ENCODE data around the gene GALM. TPM values are rescaled to one million over a fixed set of nuclear protein-coding genes. Genes with fewer than 3 reads are reported as not detected.

Gene GALM
- polyA plus RNA-seq, 3 donors: 3.0 to 3.6 (median 3.1) TPM

DNA sequence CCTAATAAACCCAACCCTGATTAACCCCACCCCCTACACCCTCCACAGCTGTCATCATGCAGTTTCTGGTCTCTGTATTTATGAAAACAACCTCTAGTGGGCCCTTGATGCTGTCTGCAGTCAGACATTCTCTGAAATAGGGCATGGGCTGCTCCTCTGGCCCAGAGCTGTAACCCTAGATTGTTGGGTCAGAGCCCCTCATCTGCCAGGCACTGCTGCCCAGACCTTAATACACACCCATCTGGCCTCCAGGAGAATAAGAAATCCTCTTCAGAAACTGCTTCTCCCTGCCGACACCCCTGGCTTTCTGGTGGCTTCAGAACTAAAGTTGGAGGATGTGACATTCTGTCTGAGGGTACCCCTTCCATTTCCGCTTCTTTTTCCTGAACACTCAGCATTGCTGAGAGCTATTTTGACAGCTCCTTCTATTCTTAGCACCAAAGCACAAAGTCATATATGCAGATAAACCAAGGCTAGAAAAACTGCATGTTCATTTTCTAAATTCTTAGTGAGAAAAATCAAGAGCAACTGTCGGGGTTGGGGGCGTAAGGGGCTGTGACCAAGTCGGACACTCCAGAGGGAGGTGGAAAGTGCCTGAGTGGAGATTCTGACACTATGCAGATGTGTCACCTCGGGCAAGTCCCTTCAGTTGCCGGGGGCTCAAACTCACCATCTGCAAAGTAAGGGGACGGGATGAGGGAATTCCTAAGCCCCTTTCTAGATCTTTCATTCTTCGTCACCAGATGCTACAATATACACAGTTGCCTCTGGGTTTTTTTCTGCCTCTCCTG, 56.6 kb downstream of the GALM start:
- WGBS (ENCODE audit: insufficient coverage): 0% methylated on average over 3 of the region's 9 CpGs
- Histone ChIP-seq H3K4me1 (ENCODE audit: control insufficient read depth in 1 of 2, insufficient read depth in 2 of 2, low read length in 2 of 2) (peaks cover 15 to 26% of the 10 kb centered on the region in 2 donors), H4K20me1 (ENCODE audit: insufficient read depth, low read length) (no peaks in the 10 kb centered on the region), H2AFZ (ENCODE audit: insufficient read depth, low read depth, low read length, poor library complexity, severe bottlenecking) (no peak overlapping the region), H3K36me3 (replicated peaks in 1 of 2; ENCODE audit: control insufficient read depth in 1 of 2, insufficient read depth in 2 of 2, low read length in 2 of 2) (no peaks in the 10 kb centered on the region), H3K27me3 (ENCODE audit: control insufficient read depth in 2 of 2, insufficient read depth in 2 of 2, low read length in 2 of 2) (no peaks in the 10 kb centered on the region), H3K4me2 (replicated peaks; ENCODE audit: extremely low read depth, low read length, poor library complexity, severe bottlenecking) (no peak overlapping the region), H3K9me3 (replicated peaks in 1 of 2; ENCODE audit: control insufficient read depth in 1 of 2, insufficient read depth in 1 of 2, low read length in 2 of 2) (peaks cover 0 to 3% of the 10 kb centered on the region in 2 donors), H3K79me2 (ENCODE audit: insufficient read depth, low read length) (no peaks in the 10 kb centered on the region), H3K9ac (ENCODE audit: insufficient read depth, low read length, poor library complexity, severe bottlenecking) (no peak overlapping the region), H3K27ac (ENCODE audit: low read depth in 1 of 2, low read length in 2 of 2) (no peak overlapping the region), H3K4me3 (replicated peaks in 1 of 3; ENCODE audit: low read depth in 2 of 3, low read length in 3 of 3) (no peak overlapping the region)
- Mint-ChIP-seq H3K27me3 (ENCODE audit: low read depth in 3 of 3) (peaks cover 0 to 6% (median 0%) of the 10 kb centered on the region in 3 donors), H3K36me3 (peaks cover 17 to 22% of the 10 kb centered on the region in 2 donors), H3K4me3 (peak overlapping the region in 1 of 2 donors; percentile 62), H3K4me1 (peaks cover 32% of the 10 kb centered on the region), H3K9me3 (peaks cover 0 to 8% (median 7%) of the 10 kb centered on the region in 7 donors), H3K27ac (peak overlapping the region in 1 of 7 donors; percentile 59)
- TF ChIP-seq, protein P1, sequence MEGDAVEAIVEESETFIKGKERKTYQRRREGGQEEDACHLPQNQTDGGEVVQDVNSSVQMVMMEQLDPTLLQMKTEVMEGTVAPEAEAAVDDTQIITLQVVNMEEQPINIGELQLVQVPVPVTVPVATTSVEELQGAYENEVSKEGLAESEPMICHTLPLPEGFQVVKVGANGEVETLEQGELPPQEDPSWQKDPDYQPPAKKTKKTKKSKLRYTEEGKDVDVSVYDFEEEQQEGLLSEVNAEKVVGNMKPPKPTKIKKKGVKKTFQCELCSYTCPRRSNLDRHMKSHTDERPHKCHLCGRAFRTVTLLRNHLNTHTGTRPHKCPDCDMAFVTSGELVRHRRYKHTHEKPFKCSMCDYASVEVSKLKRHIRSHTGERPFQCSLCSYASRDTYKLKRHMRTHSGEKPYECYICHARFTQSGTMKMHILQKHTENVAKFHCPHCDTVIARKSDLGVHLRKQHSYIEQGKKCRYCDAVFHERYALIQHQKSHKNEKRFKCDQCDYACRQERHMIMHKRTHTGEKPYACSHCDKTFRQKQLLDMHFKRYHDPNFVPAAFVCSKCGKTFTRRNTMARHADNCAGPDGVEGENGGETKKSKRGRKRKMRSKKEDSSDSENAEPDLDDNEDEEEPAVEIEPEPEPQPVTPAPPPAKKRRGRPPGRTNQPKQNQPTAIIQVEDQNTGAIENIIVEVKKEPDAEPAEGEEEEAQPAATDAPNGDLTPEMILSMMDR (IDR thresholded peaks at IDR 0.05): no peak
- intact Hi-C loops (cut with micrococcal nuclease): no loop called here
- no peak for DNase-seq

DNA sequence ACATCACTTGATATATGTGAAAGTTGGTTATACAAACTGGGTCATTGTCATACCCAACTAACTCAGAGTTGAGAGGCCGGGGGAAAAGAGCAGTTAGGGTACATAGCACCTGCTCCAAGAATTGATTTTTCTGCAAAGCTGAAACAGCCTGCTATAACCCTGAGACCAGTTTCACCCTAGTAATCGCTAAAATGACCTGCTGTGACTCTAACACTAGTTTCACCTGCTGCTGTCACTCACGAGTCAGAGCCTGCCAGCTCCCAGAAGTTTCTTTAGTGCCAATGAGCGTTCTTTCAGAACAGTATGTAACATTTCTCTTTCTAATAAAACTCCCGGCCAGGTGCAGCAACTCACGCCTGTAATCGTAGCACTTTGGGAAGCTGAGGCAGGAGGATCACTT, 57.3 kb downstream of the GALM start:
- H3K27ac ChIP-seq (ENCODE audit: low read depth in 1 of 2, low read length in 2 of 2): no peak overlapping the region

More for the DNA sequence above, 57.3 kb downstream of the GALM start:
- Histone ChIP-seq H3K4me2 (replicated peaks; ENCODE audit: extremely low read depth, low read length, poor library complexity, severe bottlenecking) (no peak overlapping the region), H3K4me1 (ENCODE audit: control insufficient read depth in 1 of 2, insufficient read depth in 2 of 2, low read length in 2 of 2) (peaks cover 20 to 31% of the 10 kb centered on the region in 2 donors), H3K9ac (ENCODE audit: insufficient read depth, low read length, poor library complexity, severe bottlenecking) (no peak overlapping the region), H3K36me3 (replicated peaks in 1 of 2; ENCODE audit: control insufficient read depth in 1 of 2, insufficient read depth in 2 of 2, low read length in 2 of 2) (no peaks in the 10 kb centered on the region), H3K4me3 (replicated peaks in 1 of 3; ENCODE audit: low read depth in 2 of 3, low read length in 3 of 3) (no peak overlapping the region), H3K79me2 (ENCODE audit: insufficient read depth, low read length) (no peaks in the 10 kb centered on the region), H3K9me3 (replicated peaks in 1 of 2; ENCODE audit: control insufficient read depth in 1 of 2, insufficient read depth in 1 of 2, low read length in 2 of 2) (peaks cover 0 to 3% of the 10 kb centered on the region in 2 donors), H3K27me3 (ENCODE audit: control insufficient read depth in 2 of 2, insufficient read depth in 2 of 2, low read length in 2 of 2) (no peaks in the 10 kb centered on the region), H2AFZ (ENCODE audit: insufficient read depth, low read depth, low read length, poor library complexity, severe bottlenecking) (no peak overlapping the region), H4K20me1 (ENCODE audit: insufficient read depth, low read length) (no peaks in the 10 kb centered on the region)
- TF ChIP-seq, protein P1 (IDR thresholded peaks at IDR 0.05): no peak
- Mint-ChIP-seq H3K36me3 (peaks cover 17 to 22% of the 10 kb centered on the region in 2 donors), H3K27ac (peak overlapping the region in 1 of 7 donors; percentile 31), H3K9me3 (peaks cover 0 to 8% (median 7%) of the 10 kb centered on the region in 7 donors), H3K27me3 (ENCODE audit: low read depth in 3 of 3) (peaks cover 0 to 6% (median 0%) of the 10 kb centered on the region in 3 donors), H3K4me1 (peaks cover 36% of the 10 kb centered on the region), H3K4me3 (no peak overlapping the region)
- no peak for DNase-seq
- 95% methylated on average over 2 of the region's 7 CpGs for WGBS (ENCODE audit: insufficient coverage)
- intact Hi-C loops (cut with micrococcal nuclease): no loop called here

All from CD14-positive monocyte (primary cell).